Measurements from ENCODE around the gene SELENOF. TPM values are rescaled to one million over a fixed set of nuclear protein-coding genes. Genes with fewer than 3 reads are reported as not detected.
"Not testable (repeated sequence)": the region's sequence is repeated elsewhere in the genome, so short reads cannot be mapped to it uniquely, and the experiment has no call there.

Gene SELENOF
- total RNA-seq, 1 donor from 2014 or later = 75.7 TPM

GRCh38 chr1:86828024-86828423, 85.9 kb downstream of the SELENOF start:
- intact Hi-C loops (cut with DNase I) = loop anchor here (5.0 kb wide), 1 partner anchor 51 kb away; no protein-coding TSS in a partner anchor
- DNase-seq (ENCODE audit: missing footprints) (no peak), ATAC-seq (no peak)

GRCh38 chr1:86826856-86827255, 87.1 kb downstream of the SELENOF start:
- no peak for DNase-seq (ENCODE audit: missing footprints)
- no peak for ATAC-seq
- intact Hi-C loops (cut with DNase I) = loop anchor here (5.0 kb wide), 1 partner anchor 50 kb away; no protein-coding TSS in a partner anchor

GRCh38 chr1:86825319-86825718, 88.6 kb downstream of the SELENOF start:
- intact Hi-C loops (cut with DNase I) = loop anchor here (5.0 kb wide), 1 partner anchor 48 kb away; no protein-coding TSS in a partner anchor
- no peak for ATAC-seq
- no peak for DNase-seq (ENCODE audit: missing footprints)

GRCh38 chr1:86823821-86824500, 90.0 kb downstream of the SELENOF start:
- DNase-seq (ENCODE audit: missing footprints) (no peak), ATAC-seq (no peak)
- intact Hi-C loops (cut with DNase I) = no loop called here

- DNase-seq (ENCODE audit: missing footprints) (no peak), ATAC-seq (no peak)
- intact Hi-C loops (cut with DNase I) = no loop called here
Measured at GRCh38 chr1:86823386-86823785, 90.5 kb downstream of the SELENOF start.

GRCh38 chr1:86822459-86822858, 91.5 kb downstream of the SELENOF start:
- DNase-seq (ENCODE audit: missing footprints) (no peak), ATAC-seq (no peak)
- intact Hi-C loops (cut with DNase I) = no loop called here

GRCh38 chr1:86821956-86822355, 92.0 kb downstream of the SELENOF start:
- intact Hi-C loops (cut with DNase I) = no loop called here
- ATAC-seq (no peak), DNase-seq (ENCODE audit: missing footprints) (no peak)

GRCh38 chr1:86819970-86820369, 94.0 kb downstream of the SELENOF start:
- ATAC-seq; intact Hi-C loops (cut with DNase I); DNase-seq (ENCODE audit: missing footprints): not testable (repeated sequence)

GRCh38 chr1:86817246-86817826, 96.6 kb downstream of the SELENOF start:
- intact Hi-C loops (cut with DNase I); ATAC-seq; DNase-seq (ENCODE audit: missing footprints): not testable (repeated sequence)

- intact Hi-C loops (cut with DNase I); DNase-seq (ENCODE audit: missing footprints); ATAC-seq: not testable (repeated sequence)
Measured at GRCh38 chr1:86814118-86814517, 99.8 kb downstream of the SELENOF start.

Other genes starting within 250 kb of the SELENOF start
- gene SH3GLB1, start 209.6 kb downstream of the SELENOF start, total RNA-seq = 132 TPM
- 10.0 TPM for gene HS2ST1, start 509 bp upstream of the SELENOF start, total RNA-seq